Left ventricle myocardium inferior (tissue), 1 donor: ENCODE data around the gene MKNK2. TPM values are rescaled to one million over a fixed set of nuclear protein-coding genes. Genes with fewer than 3 reads are reported as not detected.

Experiments
- DNase-seq: peaks from one replicate; pipeline ENCODE4 v3.0.0-alpha.2; 2020
- H3K27ac ChIP-seq: fragments of 200-600 bp; replicated peaks from 2 replicates; pipeline ENCODE4 v1.8.0; 2021
- H3K27me3 ChIP-seq: fragments of 200-600 bp; 2 replicates; pipeline ENCODE4 v1.8.0; 2021; ENCODE audit warnings: low read depth
- H3K36me3 ChIP-seq: fragments of 200-600 bp; 2 replicates; pipeline ENCODE4 v1.8.0; 2021
- H3K4me1 ChIP-seq: fragments of 200-600 bp; 2 replicates; pipeline ENCODE4 v1.8.0; 2021
- H3K4me3 ChIP-seq: fragments of 200-600 bp; 2 replicates; pipeline ENCODE4 v1.8.0; 2021; ENCODE audit warnings: mild to moderate bottlenecking, moderate library complexity
- H3K9me3 ChIP-seq: fragments of 200-600 bp; replicated peaks from 2 replicates; pipeline ENCODE4 v1.8.0; 2021
- intact Hi-C: fragments of 100-400 bp; cut with micrococcal nuclease; formaldehyde crosslinking; loops from one replicate; pipeline ENCODE4 v1.11.0; 2022
- long read RNA-seq: library from polyadenylated mRNA; unstranded; transcript quantifications from one replicate; pipeline ENCODE4 v2.0.0, GENCODE V29; 2021
- total RNA-seq: library from RNA; stranded (reverse); fragmentation: NEBNext Ultra II Directional; extraction: Animal tissue kit (Norgen Biotek cat#: 25700); gene quantifications from one replicate; pipeline ENCODE4 v1.2.1, GENCODE V29; 2021
- TF ChIP-seq, protein P1 (sequence below): fragments of 200-600 bp; IDR thresholded peaks from 2 replicates; pipeline ENCODE4 v1.8.0; 2021; ENCODE audit warnings: antibody characterized with exemption, mild to moderate bottlenecking, borderline replicate concordance
- donor health status: DM: no; HTN: yes; CAD: no; lungs with severe emphysema.

Gene MKNK2
- total RNA-seq = 200 TPM
- long read RNA-seq, transcript MKNK2-201 (14 exons, 3,774 nt) = minor isoform, 41 of 325 reads
- long read RNA-seq, transcript MKNK2-202 (14 exons, 1,744 nt) = major isoform, 66 of 325 reads
- long read RNA-seq, partial matches to known transcripts = 29 of 325 reads
- long read RNA-seq, other reads (novel, unspliced or antisense) = 188 of 325 reads

GRCh38 chr19:2050991-2051772 lies at the start of gene MKNK2:
Gene MKNK2, minus strand, starts transcription at chr19:2051244. Its CDS starts 393 bp downstream, at chr19:2050851.
- H3K27me3 ChIP-seq = no peaks in the 10 kb centered on the region
- peak; percentile 92 for DNase-seq
- H3K27ac ChIP-seq = peak within 1 kb of the TSS; percentile 100
- peak within 1 kb of the TSS; percentile 96 for H3K4me3 ChIP-seq
- peaks cover 25% of the 10 kb centered on the region for H3K36me3 ChIP-seq
- peaks cover 89% of the 10 kb centered on the region for H3K4me1 ChIP-seq
- TF ChIP-seq, protein P1, sequence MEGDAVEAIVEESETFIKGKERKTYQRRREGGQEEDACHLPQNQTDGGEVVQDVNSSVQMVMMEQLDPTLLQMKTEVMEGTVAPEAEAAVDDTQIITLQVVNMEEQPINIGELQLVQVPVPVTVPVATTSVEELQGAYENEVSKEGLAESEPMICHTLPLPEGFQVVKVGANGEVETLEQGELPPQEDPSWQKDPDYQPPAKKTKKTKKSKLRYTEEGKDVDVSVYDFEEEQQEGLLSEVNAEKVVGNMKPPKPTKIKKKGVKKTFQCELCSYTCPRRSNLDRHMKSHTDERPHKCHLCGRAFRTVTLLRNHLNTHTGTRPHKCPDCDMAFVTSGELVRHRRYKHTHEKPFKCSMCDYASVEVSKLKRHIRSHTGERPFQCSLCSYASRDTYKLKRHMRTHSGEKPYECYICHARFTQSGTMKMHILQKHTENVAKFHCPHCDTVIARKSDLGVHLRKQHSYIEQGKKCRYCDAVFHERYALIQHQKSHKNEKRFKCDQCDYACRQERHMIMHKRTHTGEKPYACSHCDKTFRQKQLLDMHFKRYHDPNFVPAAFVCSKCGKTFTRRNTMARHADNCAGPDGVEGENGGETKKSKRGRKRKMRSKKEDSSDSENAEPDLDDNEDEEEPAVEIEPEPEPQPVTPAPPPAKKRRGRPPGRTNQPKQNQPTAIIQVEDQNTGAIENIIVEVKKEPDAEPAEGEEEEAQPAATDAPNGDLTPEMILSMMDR = peak; percentile 53
- no peaks in the 10 kb centered on the region for H3K9me3 ChIP-seq
- intact Hi-C loops = no loop called here

DNA sequence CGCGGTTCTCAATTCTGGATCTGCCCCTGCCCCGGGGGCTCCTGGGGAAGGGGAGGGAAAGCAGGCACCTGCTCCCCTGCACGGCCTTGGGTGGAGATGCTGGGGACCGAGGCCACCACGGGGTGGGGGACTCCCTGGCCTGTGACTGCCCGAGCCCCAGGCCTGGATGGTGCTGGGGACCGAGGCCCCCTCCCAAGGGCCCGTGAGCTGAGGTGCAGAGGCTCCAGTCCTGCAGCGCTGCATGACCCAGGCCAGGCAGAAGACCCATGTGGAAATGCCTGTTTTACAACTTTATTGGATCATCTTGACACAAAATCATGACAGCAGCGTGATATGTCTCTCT lies 49.6 kb upstream of the MKNK2 start:
- no peak for DNase-seq
- Histone ChIP-seq H3K27ac (no peak overlapping the region), H3K36me3 (peaks cover 51% of the 10 kb centered on the region), H3K9me3 (no peaks in the 10 kb centered on the region), H3K4me3 (no peak overlapping the region), H3K4me1 (peaks cover 16% of the 10 kb centered on the region), H3K27me3 (no peaks in the 10 kb centered on the region)
- intact Hi-C loops = no loop called here
- TF ChIP-seq, protein P1 = no peak

GRCh38 chr19:2099937-2100718 lies 49.1 kb upstream of the MKNK2 start:
- no peaks in the 10 kb centered on the region for H3K27me3 ChIP-seq
- DNase-seq = no peak
- intact Hi-C loops = no loop called here
- H3K36me3 ChIP-seq = peaks cover 46% of the 10 kb centered on the region
- peaks cover 22% of the 10 kb centered on the region for H3K4me1 ChIP-seq
- H3K4me3 ChIP-seq = no peak overlapping the region
- H3K27ac ChIP-seq = no peak overlapping the region
- TF ChIP-seq, protein P1 = no peak
- H3K9me3 ChIP-seq = no peaks in the 10 kb centered on the region

DNA sequence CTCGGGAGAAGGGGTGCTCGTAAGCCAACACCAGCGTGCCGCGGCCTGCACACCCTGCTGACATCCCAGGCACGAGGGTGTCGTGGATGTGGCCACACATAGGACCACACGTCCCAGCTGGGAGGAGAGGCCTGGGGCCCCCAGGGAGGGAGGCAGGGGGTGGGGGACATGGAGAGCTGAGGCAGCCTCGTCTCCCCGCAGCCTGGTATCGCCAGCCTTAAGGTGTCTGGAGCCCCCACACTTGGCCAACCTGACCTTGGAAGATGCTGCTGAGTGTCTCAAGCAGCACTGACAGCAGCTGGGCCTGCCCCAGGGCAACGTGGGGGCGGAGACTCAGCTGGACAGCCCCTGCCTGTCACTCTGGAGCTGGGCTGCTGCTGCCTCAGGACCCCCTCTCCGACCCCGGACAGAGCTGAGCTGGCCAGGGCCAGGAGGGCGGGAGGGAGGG lies 48.0 kb upstream of the MKNK2 start:
- intact Hi-C loops = no loop called here
- H3K4me1 ChIP-seq = peaks cover 33% of the 10 kb centered on the region
- TF ChIP-seq, protein P1 = no peak
- no peak overlapping the region for H3K4me3 ChIP-seq
- no peak overlapping the region for H3K27ac ChIP-seq
- H3K36me3 ChIP-seq = peaks cover 40% of the 10 kb centered on the region
- H3K27me3 ChIP-seq = no peaks in the 10 kb centered on the region
- no peak for DNase-seq
- H3K9me3 ChIP-seq = no peaks in the 10 kb centered on the region

GRCh38 chr19:2097886-2098327 lies 46.9 kb upstream of the MKNK2 start:
- no peak overlapping the region for H3K4me3 ChIP-seq
- H3K4me1 ChIP-seq = peaks cover 43% of the 10 kb centered on the region
- H3K36me3 ChIP-seq = peaks cover 35% of the 10 kb centered on the region
- peak overlapping the region; percentile 60 for H3K27ac ChIP-seq
- DNase-seq = no peak
- intact Hi-C loops = no loop called here
- TF ChIP-seq, protein P1 = no peak
- no peaks in the 10 kb centered on the region for H3K27me3 ChIP-seq
- no peaks in the 10 kb centered on the region for H3K9me3 ChIP-seq
